GM23338 (cell line): ENCODE data around the gene GALNT3.

Experiments used
- EZH2 ChIP-seq: fragments of 200-600 bp; sonication (generic); IDR thresholded peaks from one replicate; pipeline ENCODE4 v1.8.0; 2017; ENCODE audit warnings: antibody characterized with exemption, mild to moderate bottlenecking, low read depth; ENCODE audit not compliant: unreplicated experiment
- JUNB ChIP-seq: IDR thresholded peaks from one replicate; pipeline ENCODE4 v1.6.1; 2016; ENCODE audit warnings: antibody characterized with exemption; ENCODE audit not compliant: unreplicated experiment
- POLR2AphosphoS5 ChIP-seq: IDR thresholded peaks from 2 replicates; pipeline ENCODE4 v1.6.1; 2016; ENCODE audit warnings: antibody characterized with exemption, low read depth
- TF ChIP-seq, protein P1 (sequence below), 2 experiments: fragments of 200-600 bp in 1 of 2; sonication (generic) in 1 of 2; conservative IDR thresholded peaks; 2 replicates each; pipeline versions ENCODE4 v1.5.1 to v1.6.1; 2016 to 2017; ENCODE audit warnings: antibody characterized with exemption in 2 of 2, low read depth in 2 of 2, mild to moderate bottlenecking in 2 of 2, moderate library complexity in 1 of 2

DNA sequence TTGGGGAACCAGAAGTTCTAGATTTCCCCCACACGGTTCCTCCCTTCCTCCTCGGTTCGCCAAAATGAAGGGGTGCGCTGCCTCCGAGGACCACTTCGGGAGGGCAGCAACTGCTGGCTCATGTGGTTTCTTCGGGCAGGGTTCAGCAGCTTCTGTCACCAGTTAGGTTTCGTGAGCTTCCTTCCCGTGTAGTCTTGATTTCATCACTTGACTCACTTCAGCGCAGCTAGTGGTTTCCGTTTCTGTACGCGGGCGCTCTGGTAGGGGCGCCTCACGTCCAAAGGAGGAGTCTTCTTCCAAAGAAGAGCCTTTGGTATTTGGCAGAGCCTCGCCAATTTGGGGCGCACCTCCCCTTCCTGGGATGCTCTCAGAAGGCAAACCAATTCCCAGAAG lies 485 bp upstream of the GALNT3 start:
- TF ChIP-seq EZH2 (no peak), POLR2AphosphoS5 (no peak), JUNB (no peak)
- TF ChIP-seq, protein P1, sequence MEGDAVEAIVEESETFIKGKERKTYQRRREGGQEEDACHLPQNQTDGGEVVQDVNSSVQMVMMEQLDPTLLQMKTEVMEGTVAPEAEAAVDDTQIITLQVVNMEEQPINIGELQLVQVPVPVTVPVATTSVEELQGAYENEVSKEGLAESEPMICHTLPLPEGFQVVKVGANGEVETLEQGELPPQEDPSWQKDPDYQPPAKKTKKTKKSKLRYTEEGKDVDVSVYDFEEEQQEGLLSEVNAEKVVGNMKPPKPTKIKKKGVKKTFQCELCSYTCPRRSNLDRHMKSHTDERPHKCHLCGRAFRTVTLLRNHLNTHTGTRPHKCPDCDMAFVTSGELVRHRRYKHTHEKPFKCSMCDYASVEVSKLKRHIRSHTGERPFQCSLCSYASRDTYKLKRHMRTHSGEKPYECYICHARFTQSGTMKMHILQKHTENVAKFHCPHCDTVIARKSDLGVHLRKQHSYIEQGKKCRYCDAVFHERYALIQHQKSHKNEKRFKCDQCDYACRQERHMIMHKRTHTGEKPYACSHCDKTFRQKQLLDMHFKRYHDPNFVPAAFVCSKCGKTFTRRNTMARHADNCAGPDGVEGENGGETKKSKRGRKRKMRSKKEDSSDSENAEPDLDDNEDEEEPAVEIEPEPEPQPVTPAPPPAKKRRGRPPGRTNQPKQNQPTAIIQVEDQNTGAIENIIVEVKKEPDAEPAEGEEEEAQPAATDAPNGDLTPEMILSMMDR (conservative IDR thresholded peaks at IDR 0.05; ENCODE audit: low read depth in 2 of 2) = no peak; a peak in 1 of 4 replicates
